ENCODE measurements around the gene MEGF6.

Gene MEGF6

GRCh38 chr1:3645666-3646355 is 34.5 kb upstream of the MEGF6 start:
- DNase-seq (ENCODE audit: low read depth), result no peak

- DNase-seq (ENCODE audit: low read depth), result no peak
Observed at GRCh38 chr1:3645247-3645646, 33.9 kb upstream of the MEGF6 start.

GRCh38 chr1:3644273-3644672 is 33.0 kb upstream of the MEGF6 start:
- DNase-seq (ENCODE audit: low read depth), result no peak

GRCh38 chr1:3642919-3643675 is 31.8 kb upstream of the MEGF6 start:
- DNase-seq (ENCODE audit: low read depth), result no peak

GRCh38 chr1:3641816-3642215 is 30.5 kb upstream of the MEGF6 start:
- no peak for DNase-seq (ENCODE audit: low read depth)

GRCh38 chr1:3641046-3641760 is 29.9 kb upstream of the MEGF6 start:
- no peak for DNase-seq (ENCODE audit: low read depth)

GRCh38 chr1:3640121-3640837 is 29.0 kb upstream of the MEGF6 start:
- no peak for DNase-seq (ENCODE audit: low read depth)

GRCh38 chr1:3639397-3639911 is 28.1 kb upstream of the MEGF6 start:
- DNase-seq (ENCODE audit: low read depth), result no peak

GRCh38 chr1:3638676-3639075 is 27.4 kb upstream of the MEGF6 start:
- DNase-seq (ENCODE audit: low read depth), result no peak

- DNase-seq (ENCODE audit: low read depth), result no peak
Observed at GRCh38 chr1:3638027-3638426, 26.7 kb upstream of the MEGF6 start.

GRCh38 chr1:3636531-3636930 is 25.2 kb upstream of the MEGF6 start:
- DNase-seq (ENCODE audit: low read depth), result no peak

GRCh38 chr1:3636080-3636479 is 24.8 kb upstream of the MEGF6 start:
- DNase-seq (ENCODE audit: low read depth), result no peak

GRCh38 chr1:3634059-3634800 is 22.9 kb upstream of the MEGF6 start:
- DNase-seq (ENCODE audit: low read depth), result no peak

GRCh38 chr1:3633344-3634058 is 22.2 kb upstream of the MEGF6 start:
- no peak for DNase-seq (ENCODE audit: low read depth)

GRCh38 chr1:3632716-3633343 is 21.5 kb upstream of the MEGF6 start:
- DNase-seq (ENCODE audit: low read depth), result no peak

GRCh38 chr1:3632298-3632697 is 21.0 kb upstream of the MEGF6 start:
- DNase-seq (ENCODE audit: low read depth), result no peak

- no peak for DNase-seq (ENCODE audit: low read depth)
Observed at GRCh38 chr1:3631320-3632260, 20.3 kb upstream of the MEGF6 start.

- no peak for DNase-seq (ENCODE audit: low read depth)
Observed at GRCh38 chr1:3630914-3631313, 19.6 kb upstream of the MEGF6 start.

- DNase-seq (ENCODE audit: low read depth), result no peak
Observed at GRCh38 chr1:3630161-3630611, 18.9 kb upstream of the MEGF6 start.

Measured in fibroblast of gingiva (primary cell).